Neural cell (in vitro differentiated cells): ENCODE measurements around the gene FBXO7. TPM values are rescaled to one million over a fixed set of nuclear protein-coding genes. Genes with fewer than 3 reads are reported as not detected.

Experiments used
- H2AFZ ChIP-seq: fragments of 200-600, 300-800 bp; sonication (generic), shearing (Covaris generic); 2 replicates; pipeline ENCODE4 v1.6.0; 2014; ENCODE audit warnings: low read depth, mild to moderate bottlenecking, antibody characterized with exemption, low read length, moderate library complexity
- H3F3A ChIP-seq: fragments of 200-600 bp; shearing (Covaris generic); 2 replicates; pipeline ENCODE4 v1.6.1; 2016; ENCODE audit warnings: mild to moderate bottlenecking, moderate library complexity, mixed read lengths, antibody characterized with exemption, low read length; ENCODE audit not compliant: insufficient read depth, poor library complexity, severe bottlenecking
- H3K27ac ChIP-seq: fragments of 200-600, 300-800 bp; sonication (generic), shearing (Covaris generic); 2 replicates; pipeline ENCODE4 v1.5.1; 2014; ENCODE audit warnings: mild to moderate bottlenecking, low read length, moderate library complexity
- H3K27me3 ChIP-seq: fragments of 300-800, 200-600 bp; sonication (generic), shearing (Covaris generic); 2 replicates; pipeline ENCODE4 v1.6.0; 2014; ENCODE audit warnings: mild to moderate bottlenecking, low read depth, low read length, moderate library complexity; ENCODE audit not compliant: insufficient read depth
- H3K36me3 ChIP-seq: fragments of 300-800, 200-600 bp; sonication (generic), shearing (Covaris generic); 2 replicates; pipeline ENCODE4 v1.5.1; 2014; ENCODE audit warnings: mild to moderate bottlenecking, antibody characterized with exemption, low read length, moderate library complexity; ENCODE audit not compliant: insufficient read depth
- H3K4me2 ChIP-seq: fragments of 300-800, 200-600 bp; sonication (generic), shearing (Covaris generic); 2 replicates; pipeline ENCODE4 v1.6.0; 2014; ENCODE audit warnings: mild to moderate bottlenecking, low read length
- H3K4me3 ChIP-seq: fragments of 300-800, 200-600 bp; sonication (generic), shearing (Covaris generic); 2 replicates; pipeline ENCODE4 v1.5.1; 2014; ENCODE audit warnings: mild to moderate bottlenecking, low read length, moderate library complexity
- H3K79me2 ChIP-seq: fragments of 200-600 bp; shearing (Covaris generic); replicated peaks from 2 replicates; pipeline ENCODE4 v1.6.0; 2014; ENCODE audit warnings: mild to moderate bottlenecking, low read length, moderate library complexity; ENCODE audit not compliant: insufficient read depth
- H3K9ac ChIP-seq: fragments of 300-800, 200-600 bp; sonication (generic), shearing (Covaris generic); 2 replicates; pipeline ENCODE4 v1.6.1; 2016; ENCODE audit warnings: mild to moderate bottlenecking, low read length, mixed read lengths
- H3K9me2 ChIP-seq: fragments of 200-600 bp; shearing (Covaris generic); 2 replicates; pipeline ENCODE4 v1.6.1; 2016; ENCODE audit warnings: mild to moderate bottlenecking, low read length, mixed read lengths; ENCODE audit not compliant: insufficient read depth
- H3K9me3 ChIP-seq: fragments of 200-600, 300-800 bp; sonication (generic), shearing (Covaris generic); 2 replicates; pipeline ENCODE4 v1.6.1; 2016; ENCODE audit warnings: mild to moderate bottlenecking, mixed run types, low read length, moderate library complexity, mixed read lengths
- H4K20me1 ChIP-seq: fragments of 200-600 bp; shearing (Covaris generic); 2 replicates; pipeline ENCODE4 v1.6.1; 2016; ENCODE audit warnings: mild to moderate bottlenecking, mixed run types; ENCODE audit not compliant: insufficient read depth
- CTCF ChIP-seq: fragments of 450-650 bp; IDR thresholded peaks from 2 replicates; pipeline ENCODE4 v1.5.1; 2014; ENCODE audit warnings: antibody characterized with exemption, mild to moderate bottlenecking, moderate library complexity; ENCODE audit not compliant: poor library complexity, severe bottlenecking
- EP300 ChIP-seq: fragments of 450-650 bp; conservative IDR thresholded peaks from 2 replicates; pipeline ENCODE4 v1.6.1; 2014; ENCODE audit warnings: antibody characterized with exemption, mild to moderate bottlenecking, moderate library complexity; ENCODE audit not compliant: poor library complexity, severe bottlenecking
- EZH2 ChIP-seq: fragments of 200-600, 300-800 bp; shearing (Covaris generic), sonication (generic); IDR thresholded peaks from 2 replicates; pipeline ENCODE4 v1.6.1; 2014; ENCODE audit warnings: antibody characterized with exemption, low read length, borderline replicate concordance, mild to moderate bottlenecking; ENCODE audit not compliant: insufficient read depth, poor library complexity, severe bottlenecking
- MXI1 ChIP-seq: fragments of 450-650 bp; conservative IDR thresholded peaks from 2 replicates; pipeline ENCODE4 v1.6.1; 2014; ENCODE audit warnings: antibody characterized with exemption, mild to moderate bottlenecking; ENCODE audit not compliant: poor library complexity, severe bottlenecking
- POLR2AphosphoS5 ChIP-seq: IDR thresholded peaks from 2 replicates; pipeline ENCODE4 v1.6.1; 2012
- RAD21 ChIP-seq: fragments of 450-650 bp; conservative IDR thresholded peaks from 2 replicates; pipeline ENCODE4 v1.6.1; 2014; ENCODE audit warnings: antibody characterized with exemption, mild to moderate bottlenecking, moderate library complexity
- REST ChIP-seq: IDR thresholded peaks from 2 replicates; pipeline ENCODE4 v1.6.1; 2012; ENCODE audit warnings: borderline replicate concordance
- SMC3 ChIP-seq: fragments of 450-650 bp; conservative IDR thresholded peaks from 2 replicates; pipeline ENCODE4 v1.6.1; 2014; ENCODE audit warnings: antibody characterized with exemption, mild to moderate bottlenecking, moderate library complexity; ENCODE audit not compliant: poor library complexity
- TAF1 ChIP-seq: IDR thresholded peaks from 2 replicates; pipeline ENCODE4 v1.6.1; 2012; ENCODE audit warnings: low read depth
- polyA plus RNA-seq: library from polyadenylated mRNA; depleted of rRNA; stranded (reverse); fragments of >200 nt; gene quantifications from 2 replicates; pipeline ENCODE4 v1.2.3, GENCODE V29; 2014

The FBXO7 gene
- polyA plus RNA-seq, 1 donor from 2014 or later: 51.2 TPM

GRCh38 chr22:32501836-32502752 is 27.5 kb downstream of the FBXO7 start:
- Histone ChIP-seq H3K79me2 (no peaks in the 10 kb centered on the region), H2AFZ (no peak overlapping the region), H3K9me2 (no peaks in the 10 kb centered on the region), H3F3A (no peaks in the 10 kb centered on the region), H3K4me3 (no peak overlapping the region), H3K27me3 (no peaks in the 10 kb centered on the region), H4K20me1 (no peaks in the 10 kb centered on the region), H3K27ac (no peak overlapping the region), H3K36me3 (peaks cover 9% of the 10 kb centered on the region), H3K9ac (no peak overlapping the region), H3K9me3 (no peaks in the 10 kb centered on the region), H3K4me2 (no peak overlapping the region)
- no peak for TF ChIP-seq MXI1
- no peak for TF ChIP-seq EZH2
- no peak for TF ChIP-seq POLR2AphosphoS5
- TF ChIP-seq RAD21: no peak
- TF ChIP-seq TAF1: no peak
- TF ChIP-seq EP300: no peak
- no peak for TF ChIP-seq REST
- TF ChIP-seq SMC3: no peak
- no peak for TF ChIP-seq CTCF

- no peaks in the 10 kb centered on the region for H3F3A ChIP-seq
- TF ChIP-seq TAF1 (no peak), SMC3 (no peak), EP300 (no peak), CTCF (no peak), REST (no peak), EZH2 (no peak), RAD21 (no peak), MXI1 (no peak), POLR2AphosphoS5 (no peak)
- H3K27ac ChIP-seq: no peak overlapping the region
- H2AFZ ChIP-seq: no peak overlapping the region
- no peaks in the 10 kb centered on the region for H3K79me2 ChIP-seq
- no peaks in the 10 kb centered on the region for H3K36me3 ChIP-seq
- H3K9ac ChIP-seq: no peak overlapping the region
- no peak overlapping the region for H3K4me2 ChIP-seq
- H3K27me3 ChIP-seq: no peaks in the 10 kb centered on the region
- no peak overlapping the region for H3K4me3 ChIP-seq
- H4K20me1 ChIP-seq: no peaks in the 10 kb centered on the region
- no peaks in the 10 kb centered on the region for H3K9me2 ChIP-seq
- H3K9me3 ChIP-seq: no peaks in the 10 kb centered on the region
These were observed 34.4 kb downstream of the FBXO7 start for GRCh38 chr22:32509045-32509444.
